Heart right ventricle (tissue), 16 donors: ENCODE measurements around the gene DLD. TPM values are rescaled to one million over a fixed set of nuclear protein-coding genes. Genes with fewer than 3 reads are reported as not detected.

Experiments
- ATAC-seq, 8 donors: fragments of 200-7000 bp; cut with Tn5 transposase; one replicate each; pipeline ENCODE4 v1.9.1; 2020; ENCODE audit warnings: mild to moderate bottlenecking in 8 of 8, moderate library complexity in 8 of 8, moderate number of reproducible peaks in 1 of 8
- DNase-seq, 2 donors: peaks; one replicate each; pipeline ENCODE4 v3.0.0-alpha.2; 2020
- H3K27ac ChIP-seq, 10 donors: fragments of 200-600 bp; sonication (generic) in 2 of 10; one replicate each; pipeline versions ENCODE4 v1.5.0 to v1.8.0; 2020 to 2022; ENCODE audit warnings: mild to moderate bottlenecking in 3 of 10
- H3K27me3 ChIP-seq, 7 donors: fragments of 200-600 bp; one replicate each; pipeline ENCODE4 v1.8.0; 2021 to 2022; ENCODE audit warnings: mild to moderate bottlenecking in 2 of 7
- H3K36me3 ChIP-seq, 9 donors: fragments of 200-600 bp; sonication (generic) in 1 of 9; one replicate each; pipeline versions ENCODE4 v1.5.0 to v1.8.0; 2020 to 2022; ENCODE audit warnings: mild to moderate bottlenecking in 2 of 9
- H3K4me1 ChIP-seq, 9 donors: fragments of 200-600 bp; sonication (generic) in 1 of 9; one replicate each; pipeline versions ENCODE4 v1.5.0 to v1.8.0; 2020 to 2022; ENCODE audit warnings: mild to moderate bottlenecking in 4 of 9
- H3K4me3 ChIP-seq, 10 donors: fragments of 200-600 bp; sonication (generic) in 2 of 10; one replicate each; pipeline versions ENCODE4 v1.5.0 to v1.8.0; 2020 to 2022; ENCODE audit warnings: mild to moderate bottlenecking in 7 of 10, moderate library complexity in 2 of 10
- H3K9me3 ChIP-seq, 11 donors: fragments of 200-600 bp in 10 of 11; sonication (generic) in 2 of 11; one replicate each; pipeline versions ENCODE4 v1.5.0 to v1.8.0; 2013 to 2022; ENCODE audit warnings: mild to moderate bottlenecking in 2 of 11, control low read depth in 1 of 11, moderate library complexity in 1 of 11
- WGBS, 2 donors: extraction: QIAGEN DNeasy Blood & Tissue Kit; methylation state at CpG; one replicate each; pipeline ENCODE4 v1.1.7; 2013; ENCODE audit warnings: inconsistent platforms in 1 of 2; 5-methylcytosine and 5-hydroxymethylcytosine counted together
- intact Hi-C, 10 donors: fragments of 100-400 bp; cut with DNase I; formaldehyde crosslinking; loops; one replicate each; pipeline versions ENCODE4 v1.11.1 to v1.14.2; 2022
- polyA plus RNA-seq, 2 donors: library from polyadenylated mRNA; stranded (reverse); fragments of 200-250 nt; gene quantifications; one replicate each; pipeline ENCODE4 v1.2.3, GENCODE V29; 2013
- total RNA-seq, 10 donors: library from RNA; stranded (reverse); fragmentation: NEBNext Ultra II Directional in 3 of 10; extraction: Animal tissue kit (Norgen Biotek cat#: 25700) in 3 of 10; gene quantifications; one replicate each; pipeline versions ENCODE4 v1.2.1 to v1.2.4, GENCODE V29; 2021 to 2023
- TF ChIP-seq, protein P1 (sequence below), 9 donors: fragments of 200-600 bp; sonication (generic) in 2 of 9; IDR thresholded peaks; one replicate each; pipeline versions ENCODE4 v1.5.0 to v1.8.0; 2021 to 2022; ENCODE audit warnings: antibody characterized with exemption in 9 of 9, mild to moderate bottlenecking in 5 of 9, moderate library complexity in 1 of 9
- donor health status: Arrhythmogenic right ventricular cardiomyopathy.
- donor health status: ischemic (EF 13 %, LVEDD 7.1; RV severe dilation, severe dysfunction).
- donor health status: healthy with polysubstance abuse.
- donor health status: DM: no; HTN: yes; CAD: no.
- donor health status: DM: no; HTN: no; CAD: no.
- donor health status: ischemic (EF 25% LVEDD 6.9; RV normal size, moderate dysfunction).
- donor health status: ischemic (EF 25% LVEDD 5.7; RV mildly dilated, moderate dysfunction).
- donor health status: healthy.
- donor health status: DM: yes; HTN: yes; CAD: no.
- donor health status: Ischemic cardiomyopathy.
- donor health status: ischemic (EF 35%, LVEDD 5.7; RV mildly dilated, moderate dysfunction).
- donor health status: nonischemic (EF 11% LVEDD 7.7; RV severe dilation, severe dysfunction).
- donor health status: DM: yes; HTN: yes; CAD: no.
- donor health status: PGD.
- donor health status: ischemic (EF 29% LVEDD 5.4; RV normal size, mild dysfunction).
- donor health status: nonischemic (EF 23%, LVEDD 6.1; RV moderate dilation, normal function).

DLD gene
- total and polyA plus RNA-seq, 12 donors, result 41.6 to 402 (median 341) TPM

- Histone ChIP-seq H3K9me3 (no peaks in the 10 kb centered on the region), H3K4me1 (peaks cover 0 to 18% (median 0%) of the 10 kb centered on the region in 9 donors), H3K27me3 (no peaks in the 10 kb centered on the region), H3K4me3 (no peak overlapping the region), H3K27ac (no peak overlapping the region), H3K36me3 (no peaks in the 10 kb centered on the region)
- intact Hi-C loops, result loop anchor here in 7 of 10 donors (5.0 to 10.0 kb wide), 8 partner anchors 135 to 682 kb away; partner anchors contain the start of genes CBLL1 (in 2 of the 7) and BCAP29 (in 1 of the 7)
- 59 to 70% methylated on average over 2 of the region's 2 CpGs for WGBS, 2 donors
- TF ChIP-seq, protein P1, sequence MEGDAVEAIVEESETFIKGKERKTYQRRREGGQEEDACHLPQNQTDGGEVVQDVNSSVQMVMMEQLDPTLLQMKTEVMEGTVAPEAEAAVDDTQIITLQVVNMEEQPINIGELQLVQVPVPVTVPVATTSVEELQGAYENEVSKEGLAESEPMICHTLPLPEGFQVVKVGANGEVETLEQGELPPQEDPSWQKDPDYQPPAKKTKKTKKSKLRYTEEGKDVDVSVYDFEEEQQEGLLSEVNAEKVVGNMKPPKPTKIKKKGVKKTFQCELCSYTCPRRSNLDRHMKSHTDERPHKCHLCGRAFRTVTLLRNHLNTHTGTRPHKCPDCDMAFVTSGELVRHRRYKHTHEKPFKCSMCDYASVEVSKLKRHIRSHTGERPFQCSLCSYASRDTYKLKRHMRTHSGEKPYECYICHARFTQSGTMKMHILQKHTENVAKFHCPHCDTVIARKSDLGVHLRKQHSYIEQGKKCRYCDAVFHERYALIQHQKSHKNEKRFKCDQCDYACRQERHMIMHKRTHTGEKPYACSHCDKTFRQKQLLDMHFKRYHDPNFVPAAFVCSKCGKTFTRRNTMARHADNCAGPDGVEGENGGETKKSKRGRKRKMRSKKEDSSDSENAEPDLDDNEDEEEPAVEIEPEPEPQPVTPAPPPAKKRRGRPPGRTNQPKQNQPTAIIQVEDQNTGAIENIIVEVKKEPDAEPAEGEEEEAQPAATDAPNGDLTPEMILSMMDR (IDR thresholded peaks at IDR 0.05), result no peak
- ATAC-seq, result no peak
- DNase-seq, result no peak
Observed at GRCh38 chr7:107876916-107877315, 14.1 kb upstream of the DLD start.

- Histone ChIP-seq H3K27ac (no peak overlapping the region), H3K4me1 (peaks cover 0 to 18% (median 0%) of the 10 kb centered on the region in 9 donors), H3K27me3 (peaks cover 0 to 4% (median 0%) of the 10 kb centered on the region in 7 donors), H3K4me3 (no peak overlapping the region), H3K9me3 (no peaks in the 10 kb centered on the region), H3K36me3 (no peaks in the 10 kb centered on the region)
- ATAC-seq (no peak), DNase-seq (no peak)
- 85% methylated on average over 5 of the region's 5 CpGs for whole genome bisulfite sequencing, 2 donors
- intact Hi-C loops, result loop anchor here in 7 of 10 donors (2.0 to 10.0 kb wide), 9 partner anchors 135 to 683 kb away; partner anchors contain the start of genes CBLL1 (in 2 of the 7) and BCAP29 (in 1 of the 7)
- TF ChIP-seq, protein P1 (IDR thresholded peaks at IDR 0.05), result no peak
Observed at GRCh38 chr7:107877731-107878382, 13.1 kb upstream of the DLD start.

DNA sequence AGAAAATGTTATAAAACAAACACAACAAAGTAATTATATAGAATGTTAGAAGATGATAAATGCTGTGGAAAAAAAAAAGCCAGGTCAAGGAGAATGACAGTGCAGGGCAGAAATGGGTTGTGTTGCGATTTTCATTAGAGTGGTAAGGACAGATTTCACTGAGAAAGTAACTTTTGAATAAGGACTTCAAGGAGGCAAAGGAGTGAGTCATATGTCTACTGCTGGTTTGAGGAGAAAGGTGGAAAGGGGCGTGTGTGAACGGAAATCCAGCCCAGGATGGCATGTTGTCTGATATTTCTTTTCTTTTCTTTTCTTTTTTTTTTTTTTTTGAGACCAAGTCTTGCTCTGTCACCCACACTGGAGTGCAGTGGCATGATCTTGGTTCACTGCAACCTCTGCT is 12.3 kb upstream of the DLD start:
- Histone ChIP-seq H3K27me3 (peaks cover 0 to 4% (median 0%) of the 10 kb centered on the region in 7 donors), H3K4me3 (no peak overlapping the region), H3K9me3 (no peaks in the 10 kb centered on the region), H3K4me1 (peaks cover 0 to 18% (median 0%) of the 10 kb centered on the region in 9 donors), H3K36me3 (no peaks in the 10 kb centered on the region), H3K27ac (no peak overlapping the region)
- TF ChIP-seq, protein P1 (IDR thresholded peaks at IDR 0.05), result no peak
- DNase-seq (no peak), ATAC-seq (no peak)
- 69 to 84% methylated on average over 3 of the region's 3 CpGs for WGBS, 2 donors
- intact Hi-C loops, result loop anchor here in 7 of 10 donors (2.0 to 10.0 kb wide), 9 partner anchors 136 to 684 kb away; partner anchors contain the start of genes CBLL1 (in 2 of the 7) and BCAP29 (in 1 of the 7)

GRCh38 chr7:107879400-107880035 is 11.5 kb upstream of the DLD start:
- no peak overlapping the region for H3K27ac ChIP-seq
- TF ChIP-seq, protein P1 (IDR thresholded peaks at IDR 0.05), result peak; percentile 33 to 83 (median 72)
- H3K27me3 ChIP-seq, result peaks cover 0 to 4% (median 0%) of the 10 kb centered on the region in 7 donors
- peak; percentile 62 to 79 (median 69) for ATAC-seq
- H3K4me3 ChIP-seq, result no peak overlapping the region
- WGBS, 2 donors, result 3 to 6% methylated on average over 3 of the region's 3 CpGs
- H3K36me3 ChIP-seq, result no peaks in the 10 kb centered on the region
- peaks cover 0 to 17% (median 0%) of the 10 kb centered on the region in 9 donors for H3K4me1 ChIP-seq
- intact Hi-C loops, result loop anchor here in 9 of 10 donors (2.0 to 10.0 kb wide), 9 partner anchors 137 to 685 kb away; partner anchors contain the start of genes CBLL1 (in 2 of the 9) and BCAP29 (in 1 of the 9)
- DNase-seq, result no peak
- H3K9me3 ChIP-seq, result no peaks in the 10 kb centered on the region
